Left lobe of liver (tissue), 2 donors: ENCODE results near the gene RNF224. TPM values are rescaled to one million over a fixed set of nuclear protein-coding genes. Genes with fewer than 3 reads are reported as not detected.
"Not testable (repeated sequence)": the region's sequence is repeated elsewhere in the genome, so short reads cannot be mapped to it uniquely, and the experiment has no call there.

Source experiments
- ATAC-seq: fragments of 200-7000 bp; cut with Tn5 transposase; one replicate; pipeline ENCODE4 v1.9.1; 2020; ENCODE audit warnings: mild to moderate bottlenecking, moderate library complexity
- DNase-seq: peaks from one replicate; pipeline ENCODE4 v3.0.0-alpha.2; 2020; ENCODE audit warnings: low spot score
- total RNA-seq: library from RNA; stranded (reverse); gene quantifications from one replicate; pipeline ENCODE4 v1.2.1, GENCODE V29; 2021
- donor health status: DM: no; HTN: no; CAD: no; lungs with moderate emphysema.
- donor health status: DM: no; HTN: yes; CAD: no.

The RNF224 gene
- total RNA-seq, 1 donor from 2014 or later = not detected

DNA sequence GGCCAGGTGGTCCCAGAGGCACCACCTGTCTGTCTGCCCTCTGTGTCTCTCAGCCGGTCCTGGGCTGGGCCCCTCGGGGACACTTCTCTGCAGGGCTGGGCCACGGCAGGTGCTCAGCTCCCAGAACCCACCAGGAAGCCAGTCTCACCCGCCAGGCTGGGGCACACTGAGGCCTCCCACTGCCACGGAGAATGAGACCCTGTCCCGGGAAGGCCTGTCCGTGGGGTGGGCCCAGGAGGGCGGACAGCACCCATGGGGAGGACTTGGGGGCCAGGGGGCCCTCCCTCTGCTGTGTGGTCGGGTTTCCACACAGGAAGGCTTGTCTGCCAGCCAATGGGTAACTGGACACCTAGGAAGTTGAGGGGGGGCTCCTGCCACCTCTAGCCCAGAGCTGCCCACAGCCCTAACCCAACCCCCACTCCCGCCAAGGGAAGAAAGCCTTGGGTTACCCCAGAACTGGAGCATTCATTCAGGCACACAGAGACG, 9.7 kb downstream of the RNF224 start:
- ATAC-seq = no peak

DNA sequence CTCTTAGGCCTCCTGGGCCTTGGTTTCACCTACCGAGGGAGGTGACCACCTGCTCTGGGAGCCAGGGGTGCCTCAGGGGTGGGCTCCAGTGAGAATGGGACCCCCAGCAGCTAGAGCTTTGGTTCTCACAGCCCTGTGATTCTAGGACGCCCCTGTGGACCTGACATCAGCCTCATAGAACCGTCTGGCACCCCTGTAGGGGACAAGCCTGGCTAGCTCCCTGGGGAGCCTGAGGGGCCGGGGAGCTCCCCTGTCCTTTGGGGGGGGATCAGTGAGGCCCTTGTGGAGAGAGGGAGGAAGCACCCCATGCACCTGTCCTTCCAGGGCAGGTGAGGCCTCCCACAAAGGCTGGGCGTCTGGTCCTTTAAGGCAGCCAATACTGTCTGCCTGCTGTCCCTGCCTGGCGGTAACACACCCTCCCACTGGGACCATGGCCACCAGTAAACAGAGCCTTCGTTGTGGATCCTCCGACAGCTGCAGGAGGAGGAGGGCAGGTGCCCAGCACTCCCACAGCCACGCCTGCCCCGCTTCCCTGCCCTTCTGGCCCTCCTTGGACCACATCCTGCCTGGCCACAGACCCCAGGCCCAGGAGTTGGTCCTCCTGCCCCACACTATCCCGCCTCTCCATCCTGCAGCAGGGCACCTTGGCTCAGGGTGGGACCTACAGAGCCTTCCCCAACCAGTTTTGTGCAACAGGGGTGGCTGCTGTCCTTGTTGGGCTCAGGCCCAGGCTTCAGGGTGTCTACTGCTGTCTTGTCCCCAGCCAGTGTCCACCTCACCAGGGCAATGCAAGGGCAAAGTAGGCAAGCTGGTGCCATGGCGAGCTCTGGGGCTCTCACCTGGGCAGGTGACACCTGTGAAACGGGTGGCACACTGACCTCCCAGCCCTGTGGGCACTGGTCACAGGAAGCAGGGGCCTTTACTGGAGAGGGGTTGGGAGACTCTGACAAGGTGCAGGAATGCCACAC, 10.7 kb downstream of the RNF224 start:
- no peak for ATAC-seq
- DNase-seq = no peak

More for the DNA sequence above, 9.7 kb downstream of the RNF224 start:
- DNase-seq = no peak

DNA sequence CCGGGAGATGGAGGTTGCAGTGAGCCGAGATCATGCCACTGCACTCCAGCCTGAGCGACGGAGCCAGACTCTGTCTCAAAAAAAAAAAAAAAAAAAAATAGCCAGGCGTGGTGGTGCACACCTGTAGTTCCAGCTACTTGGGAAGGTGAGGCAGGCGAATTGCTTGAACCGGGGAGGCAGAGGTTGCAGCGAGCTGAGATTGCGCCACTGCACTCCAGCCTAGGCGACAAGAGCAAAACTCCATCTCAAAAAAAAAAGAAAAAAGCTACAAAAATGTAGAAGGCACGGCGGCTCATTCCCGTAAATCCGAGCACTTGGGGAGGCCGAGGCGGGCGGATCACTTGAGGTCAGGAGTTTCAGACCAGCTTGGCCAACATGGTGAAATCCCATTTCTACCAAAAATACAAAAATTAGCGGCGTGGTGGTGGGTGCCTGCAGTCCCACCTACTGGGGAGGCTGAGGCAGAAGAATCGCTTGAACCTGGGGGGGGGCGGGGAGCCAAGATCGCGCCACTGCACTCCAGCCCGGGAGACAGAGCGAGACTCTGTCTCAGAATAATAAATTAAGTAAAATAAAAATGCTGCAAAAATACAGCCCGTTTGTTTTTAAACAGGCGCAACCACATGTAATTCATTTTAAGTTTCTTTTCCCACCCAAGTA, 12.4 kb downstream of the RNF224 start:
- not testable (repeated sequence) for DNase-seq, ATAC-seq

DNA sequence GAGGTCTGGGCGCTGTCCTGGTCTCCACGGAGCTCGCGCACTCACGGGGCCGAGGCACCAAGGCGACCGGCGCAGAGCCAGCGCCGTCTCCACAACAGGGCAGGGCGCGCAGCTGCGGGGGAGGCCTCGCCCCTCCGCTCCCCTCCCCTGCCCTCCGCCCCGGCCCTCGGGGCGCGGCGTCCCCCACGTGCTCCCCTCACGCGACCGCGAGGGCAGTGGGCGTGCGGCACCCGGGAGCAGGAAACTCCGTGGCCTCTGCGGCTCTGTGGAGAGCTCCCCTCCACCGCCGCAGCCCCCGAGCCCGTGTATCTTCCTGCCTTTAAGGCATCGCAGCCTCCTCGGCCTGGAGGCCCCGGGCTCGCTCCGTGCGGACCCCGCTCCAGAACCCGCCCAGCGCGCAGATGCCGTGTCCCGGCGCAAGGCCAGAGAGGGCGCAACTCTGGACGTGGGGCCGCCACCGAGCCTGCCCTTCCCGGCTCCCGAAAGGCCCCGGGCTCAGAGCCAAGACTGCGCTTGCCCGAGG, 13.1 kb downstream of the RNF224 start:
- peak; percentile 44 for ATAC-seq
- peak; percentile 74 for DNase-seq

DNA sequence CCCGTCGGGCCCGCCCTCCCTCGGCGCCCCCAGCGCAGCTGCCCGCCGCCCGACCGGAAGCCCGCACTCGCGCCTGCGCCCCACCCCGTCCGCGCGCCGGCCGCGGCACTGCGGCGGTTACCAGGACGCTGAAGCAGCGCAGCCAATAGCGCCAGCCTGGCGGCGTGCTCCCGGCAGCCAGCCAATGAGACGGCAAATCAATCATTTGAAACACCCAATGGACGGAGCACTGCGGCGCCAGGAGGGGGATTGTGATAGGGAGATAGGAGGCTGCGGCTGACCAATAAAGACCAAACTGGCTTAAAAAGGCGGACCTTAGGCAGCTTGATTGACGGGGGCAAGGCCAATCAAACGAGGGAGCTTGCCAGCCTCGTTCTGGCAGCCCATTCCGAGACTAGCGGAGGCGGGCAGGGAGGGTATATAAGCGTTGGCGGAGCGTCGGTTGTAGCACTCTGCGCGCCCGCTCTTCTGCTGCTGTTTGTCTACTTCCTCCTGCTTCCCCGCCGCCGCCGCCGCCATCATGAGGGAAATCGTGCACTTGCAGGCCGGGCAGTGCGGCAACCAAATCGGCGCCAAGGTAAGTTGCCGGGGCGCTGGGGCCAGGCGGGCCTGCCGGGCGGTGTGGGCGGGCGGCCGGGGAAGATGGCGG, 13.7 kb downstream of the RNF224 start, which contains the start of gene TUBB4B:
Gene TUBB4B, plus strand, starts transcription at position 447 of the 649 bp plus-strand sequence. Its CDS starts 74 bp downstream, at position 521.
- peak; percentile 81 for ATAC-seq
- peak; percentile 100 for DNase-seq

DNA sequence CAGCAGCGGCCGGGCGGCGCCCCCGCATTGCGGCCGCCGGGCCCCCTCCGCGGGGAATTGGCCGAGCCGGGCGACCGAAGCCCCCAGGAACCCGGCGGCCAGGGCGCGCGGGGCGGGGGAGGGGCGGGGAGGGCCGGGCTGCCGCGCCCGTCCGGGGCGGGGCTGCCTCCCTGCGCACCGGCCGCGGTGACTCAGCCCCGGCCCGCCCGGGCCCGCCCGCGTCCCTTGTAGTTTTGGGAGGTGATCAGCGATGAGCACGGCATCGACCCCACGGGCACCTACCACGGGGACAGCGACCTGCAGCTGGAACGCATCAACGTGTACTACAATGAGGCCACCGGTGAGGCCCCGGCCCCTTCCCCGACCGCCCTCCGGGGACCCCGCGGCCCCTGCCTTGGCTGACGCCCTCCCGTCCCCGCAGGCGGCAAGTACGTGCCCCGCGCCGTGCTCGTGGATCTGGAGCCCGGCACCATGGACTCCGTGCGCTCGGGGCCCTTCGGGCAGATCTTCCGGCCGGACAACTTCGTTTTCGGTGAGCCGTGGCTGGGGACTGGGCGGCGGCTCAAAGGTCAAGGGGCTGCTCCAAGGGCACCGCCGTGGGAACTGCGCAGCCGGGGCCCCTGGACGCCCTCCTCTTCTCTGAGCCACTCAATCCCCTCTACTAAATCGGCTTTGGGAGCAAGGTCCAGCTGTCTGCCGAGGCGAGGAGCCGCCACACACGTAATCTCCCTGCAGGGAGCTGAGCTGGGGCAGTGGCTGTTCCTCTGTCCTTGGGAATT, 14.4 kb downstream of the RNF224 start:
- DNase-seq (peak; percentile 68), ATAC-seq (peak; percentile 25)

DNA sequence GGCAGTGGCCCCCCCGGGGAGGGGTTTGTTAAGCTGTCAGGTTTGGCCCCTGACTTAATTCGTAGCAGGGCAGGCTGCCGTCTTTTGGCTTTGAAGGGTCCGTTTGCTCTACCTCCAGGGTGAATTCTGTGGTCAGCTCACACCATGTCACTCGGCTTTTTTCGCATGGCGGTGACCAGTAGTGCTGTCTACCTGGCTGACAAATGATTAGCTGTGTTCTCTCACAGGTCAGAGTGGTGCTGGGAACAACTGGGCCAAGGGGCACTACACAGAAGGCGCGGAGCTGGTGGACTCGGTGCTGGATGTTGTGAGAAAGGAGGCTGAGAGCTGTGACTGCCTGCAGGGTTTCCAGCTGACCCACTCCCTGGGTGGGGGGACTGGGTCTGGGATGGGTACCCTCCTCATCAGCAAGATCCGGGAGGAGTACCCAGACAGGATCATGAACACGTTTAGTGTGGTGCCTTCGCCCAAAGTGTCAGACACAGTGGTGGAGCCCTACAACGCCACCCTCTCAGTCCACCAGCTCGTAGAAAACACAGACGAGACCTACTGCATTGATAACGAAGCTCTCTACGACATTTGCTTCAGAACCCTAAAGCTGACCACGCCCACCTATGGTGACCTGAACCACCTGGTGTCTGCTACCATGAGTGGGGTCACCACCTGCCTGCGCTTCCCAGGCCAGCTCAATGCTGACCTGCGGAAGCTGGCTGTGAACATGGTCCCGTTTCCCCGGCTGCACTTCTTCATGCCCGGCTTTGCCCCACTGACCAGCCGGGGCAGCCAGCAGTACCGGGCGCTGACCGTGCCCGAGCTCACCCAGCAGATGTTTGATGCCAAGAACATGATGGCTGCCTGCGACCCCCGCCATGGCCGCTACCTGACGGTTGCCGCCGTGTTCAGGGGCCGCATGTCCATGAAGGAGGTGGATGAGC, 15.2 kb downstream of the RNF224 start:
- DNase-seq = no peak
- no peak for ATAC-seq

DNA sequence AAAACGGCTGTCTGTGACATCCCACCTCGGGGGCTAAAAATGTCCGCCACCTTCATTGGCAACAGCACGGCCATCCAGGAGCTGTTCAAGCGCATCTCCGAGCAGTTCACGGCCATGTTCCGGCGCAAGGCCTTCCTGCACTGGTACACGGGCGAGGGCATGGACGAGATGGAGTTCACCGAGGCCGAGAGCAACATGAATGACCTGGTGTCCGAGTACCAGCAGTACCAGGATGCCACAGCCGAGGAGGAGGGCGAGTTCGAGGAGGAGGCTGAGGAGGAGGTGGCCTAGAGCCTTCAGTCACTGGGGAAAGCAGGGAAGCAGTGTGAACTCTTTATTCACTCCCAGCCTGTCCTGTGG, 15.9 kb downstream of the RNF224 start:
- DNase-seq, ATAC-seq: not testable (repeated sequence)

DNA sequence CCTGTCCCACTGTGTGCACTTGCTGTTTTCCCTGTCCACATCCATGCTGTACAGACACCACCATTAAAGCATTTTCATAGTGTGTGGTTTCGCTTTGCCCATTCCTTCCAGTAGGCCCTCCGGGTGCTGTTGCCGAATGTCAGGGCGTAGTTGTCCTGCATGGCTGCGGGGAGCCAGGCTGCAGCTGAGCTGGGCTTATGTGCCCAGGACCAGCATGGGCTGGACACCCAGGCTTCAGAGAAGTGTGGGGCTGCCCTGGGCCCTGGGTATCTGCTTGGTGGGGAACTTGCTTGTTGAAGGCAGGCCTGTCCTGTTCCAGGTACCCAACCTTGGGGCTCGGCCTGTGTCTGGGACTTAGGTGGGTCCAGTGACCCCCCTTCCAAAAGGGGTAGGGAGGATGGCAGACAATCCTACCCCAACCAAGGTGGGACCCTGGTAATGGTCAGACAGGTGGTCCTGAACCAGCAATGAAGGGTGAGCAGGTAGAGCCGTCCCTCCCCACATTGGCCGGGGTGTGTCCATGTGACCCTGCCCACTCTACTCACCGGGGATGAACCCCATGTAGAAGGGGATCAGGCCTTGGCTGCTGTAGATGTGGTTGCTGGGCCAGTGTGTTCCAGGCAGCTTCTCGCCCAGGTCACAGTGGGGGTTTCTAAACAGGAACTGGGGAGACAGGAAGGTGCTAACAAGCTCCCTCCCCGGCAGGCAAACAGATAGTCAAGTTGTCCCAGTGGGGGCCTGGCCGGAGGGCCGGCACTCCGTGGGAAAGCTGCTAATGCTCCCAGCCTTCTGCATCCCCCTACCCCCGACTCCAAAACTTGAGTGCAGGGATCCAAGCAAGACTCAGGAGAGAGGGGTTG, 16.6 kb downstream of the RNF224 start:
- DNase-seq (no peak), ATAC-seq (no peak)

DNA sequence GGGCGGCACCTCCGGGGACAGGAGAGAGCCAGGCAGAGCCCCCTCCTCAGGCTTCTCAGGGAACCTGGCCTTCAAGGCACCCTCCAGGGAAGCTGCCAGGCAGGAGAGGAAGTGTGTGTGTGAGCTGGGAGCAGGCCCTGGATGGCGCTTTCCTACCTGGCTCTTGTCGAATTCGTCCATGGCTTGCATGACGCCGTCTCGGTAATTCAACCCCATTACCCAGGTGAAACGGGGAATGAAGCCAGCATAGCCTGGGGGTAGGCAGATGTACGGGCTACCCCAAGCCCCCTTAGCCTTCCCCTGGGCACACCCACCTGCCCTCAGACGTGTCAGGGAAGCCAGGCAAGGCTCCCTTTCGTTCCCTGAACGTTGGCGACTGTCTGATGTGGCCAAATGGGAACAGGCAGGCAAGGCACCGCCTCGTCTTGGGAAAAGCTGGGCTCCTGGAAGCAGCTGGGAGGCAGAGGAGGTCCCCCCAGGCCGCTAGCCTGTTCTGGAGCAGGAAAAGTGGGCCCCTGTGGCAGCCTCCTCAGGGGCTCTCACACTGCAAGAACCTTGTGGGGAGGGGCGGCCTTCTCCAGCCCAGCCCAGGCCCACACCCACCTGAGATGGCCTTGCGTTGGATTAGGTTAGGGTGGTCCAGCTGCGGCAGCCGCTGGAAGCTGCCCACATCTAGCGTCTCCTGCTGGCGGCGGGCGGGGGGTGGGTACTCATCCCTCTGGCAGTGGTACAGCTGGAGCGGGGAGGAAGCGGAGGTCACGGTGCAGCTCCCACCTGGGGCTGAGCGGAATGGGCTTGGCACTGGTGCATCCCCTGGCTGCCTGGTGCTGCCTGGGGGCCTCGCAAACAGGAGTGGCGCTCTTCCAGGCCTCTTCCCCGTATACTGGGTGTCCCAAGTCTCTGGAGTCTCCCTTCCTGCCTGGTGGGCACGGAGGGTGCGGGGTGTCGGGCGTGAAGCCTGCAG, 17.5 kb downstream of the RNF224 start:
- no peak for DNase-seq
- no peak for ATAC-seq

DNA sequence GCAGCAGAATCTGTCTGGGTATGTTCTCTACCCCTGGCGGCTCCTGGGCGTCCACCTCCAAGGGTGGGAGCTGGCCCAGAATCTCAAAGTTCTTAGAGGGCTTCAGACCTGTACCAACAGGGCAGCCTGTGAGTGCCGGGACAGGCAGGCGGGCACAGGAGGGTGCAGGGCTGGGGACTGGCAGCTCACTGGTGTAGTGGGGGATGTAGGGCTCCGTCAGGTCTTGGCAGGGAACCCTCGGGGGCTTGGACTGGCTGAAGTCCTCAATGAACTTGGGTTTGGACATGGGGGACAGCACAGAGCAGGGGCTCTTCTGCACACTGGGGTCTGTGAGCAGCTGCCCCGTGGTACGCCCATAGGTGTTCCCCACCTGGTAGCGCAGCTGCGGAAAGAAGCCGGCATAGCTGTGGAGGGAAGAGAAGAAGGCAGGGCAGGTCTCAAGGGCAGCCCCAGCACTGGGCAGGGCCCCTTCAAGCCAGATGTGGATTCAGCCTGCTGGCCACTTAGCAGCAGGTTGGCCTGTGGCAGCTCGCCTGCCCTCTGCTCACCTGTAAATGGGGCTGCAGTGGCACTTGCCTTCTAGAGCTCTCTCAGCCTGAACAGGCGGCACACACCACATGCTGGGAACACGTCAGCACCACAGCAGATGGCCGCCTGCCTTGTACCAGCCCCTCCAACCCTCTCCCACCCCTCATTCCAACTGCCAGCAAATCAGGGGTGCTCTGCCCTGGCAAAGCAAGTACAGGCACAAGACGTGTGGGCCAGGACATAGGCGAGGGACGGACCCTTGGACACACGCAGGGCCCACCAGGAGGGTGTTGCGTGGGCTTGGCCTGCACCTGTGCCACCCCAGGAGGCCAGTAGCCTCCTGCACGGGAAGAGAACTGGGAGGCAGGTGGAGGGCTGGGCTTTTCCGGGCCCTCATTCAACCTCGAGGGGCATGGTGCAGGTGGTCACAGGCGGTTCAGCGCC, 18.4 kb downstream of the RNF224 start:
- DNase-seq (no peak), ATAC-seq (no peak)

DNA sequence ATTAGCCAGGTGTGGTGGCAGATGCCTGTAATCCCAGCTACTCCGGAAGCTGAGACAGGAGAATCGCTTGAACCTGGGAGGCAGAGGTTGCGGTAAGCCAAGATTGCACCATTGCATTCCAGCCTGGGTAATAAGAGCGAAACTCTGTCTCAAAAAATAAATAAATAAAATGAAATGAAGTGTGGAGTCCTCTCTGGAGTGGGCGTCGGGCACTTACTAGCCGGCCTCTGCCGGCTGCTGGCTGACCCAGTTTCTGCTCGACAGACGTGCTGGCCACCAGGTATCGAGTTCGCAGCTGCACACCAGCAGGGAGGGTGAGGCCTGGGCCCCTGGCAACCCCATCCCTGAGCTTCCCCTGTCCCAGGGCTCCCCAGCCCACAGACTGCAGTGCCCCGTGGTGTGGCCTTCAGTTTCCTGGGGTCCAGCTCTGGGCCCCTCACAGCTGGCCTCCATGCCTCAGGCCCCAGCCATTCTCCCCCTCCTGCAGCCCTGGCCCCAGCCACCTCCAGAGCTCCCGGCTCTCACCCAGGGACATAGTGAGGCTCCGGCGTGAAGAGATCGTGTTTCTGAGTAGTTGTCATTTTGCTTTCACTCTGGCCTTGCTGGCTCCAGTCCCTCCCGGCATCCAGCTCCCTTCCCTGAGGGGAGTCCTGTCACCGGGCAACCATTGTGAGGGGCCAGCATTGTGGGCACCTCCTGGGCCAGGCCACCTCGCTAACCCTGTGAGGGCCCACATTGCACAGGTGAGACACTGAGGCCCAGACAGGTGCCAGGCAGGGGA, 20.0 kb downstream of the RNF224 start:
- ATAC-seq (peak; percentile 43), DNase-seq (no peak)

DNA sequence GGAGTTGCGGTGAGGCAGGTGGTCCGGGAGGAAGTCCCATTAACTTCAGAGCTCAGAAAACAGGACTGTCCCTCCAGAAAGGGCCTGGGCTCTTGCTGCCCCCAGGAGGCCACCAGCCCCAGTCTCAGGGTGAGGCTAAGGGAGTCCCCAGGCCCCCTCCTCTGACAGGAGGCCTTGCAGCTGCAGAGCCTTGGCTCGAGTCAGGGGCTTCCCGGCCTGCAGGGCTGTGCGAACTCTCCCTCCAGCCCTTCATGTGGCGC, 20.5 kb downstream of the RNF224 start:
- DNase-seq (no peak), ATAC-seq (no peak)

DNA sequence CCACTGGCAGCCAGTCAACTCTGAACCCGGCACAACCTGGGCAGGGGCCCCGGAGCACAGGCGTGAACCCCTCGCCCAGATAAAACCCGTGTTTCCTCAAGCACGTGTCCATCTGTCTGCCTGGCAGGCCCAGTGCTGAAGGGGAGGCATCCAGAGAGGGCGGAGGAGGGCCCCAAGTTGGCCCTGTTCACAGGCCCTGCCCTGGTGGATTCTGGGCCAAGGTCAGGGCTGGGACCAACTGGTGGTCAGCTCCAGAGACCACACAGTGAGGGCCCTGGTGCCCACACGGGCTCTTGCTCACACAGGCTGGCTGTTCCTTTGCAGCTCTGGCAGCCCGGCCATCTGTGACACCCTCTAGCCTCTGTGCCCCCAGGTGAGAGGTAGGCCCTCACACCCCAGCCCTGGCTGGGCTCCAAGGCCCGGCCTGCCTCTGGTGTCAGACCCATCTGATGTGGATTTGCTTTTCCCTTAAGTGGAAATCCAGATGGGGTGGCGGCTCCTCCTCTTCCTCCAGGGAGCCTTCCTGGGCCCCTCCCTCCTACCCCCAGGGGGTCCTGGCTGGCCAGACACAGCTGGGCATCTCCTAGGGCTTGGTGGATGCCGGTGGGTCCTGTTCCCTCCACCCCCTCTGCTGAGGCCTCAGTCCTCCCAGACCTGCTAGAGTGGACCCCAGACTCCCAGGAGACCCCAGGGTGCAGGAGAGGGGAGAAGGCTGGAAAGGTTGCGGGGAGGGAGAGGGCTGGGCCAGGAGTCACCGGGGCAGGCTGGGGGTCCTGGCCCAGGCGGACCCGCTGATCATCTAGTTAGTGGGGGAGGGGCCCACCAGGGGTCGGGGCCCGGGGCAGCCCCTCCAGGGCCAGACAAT, 23.3 kb downstream of the RNF224 start:
- DNase-seq (no peak), ATAC-seq (no peak)

DNA sequence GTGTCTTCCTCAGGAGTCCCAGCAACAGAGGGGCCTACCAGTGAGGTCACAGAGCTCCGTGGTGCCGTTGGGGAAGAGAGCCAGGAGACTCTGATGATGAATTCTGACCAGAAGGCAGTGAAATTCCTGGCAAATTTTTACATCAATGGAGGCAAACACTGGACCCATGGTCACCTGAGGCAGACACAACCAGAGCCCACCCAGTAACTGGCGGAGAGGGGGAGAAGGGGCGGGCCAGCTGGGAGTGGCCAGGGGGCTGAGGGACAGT, 23.8 kb downstream of the RNF224 start, which contains the start of gene STPG3:
Gene STPG3, plus strand, starts transcription at position 93 of the 268 bp plus-strand sequence. Its CDS starts 1 bp downstream, at position 94.
- DNase-seq (no peak), ATAC-seq (no peak)
